ENCODE measurements around the gene MOXD1.

GRCh38 chr6:132265451-132266097 is 135.7 kb downstream of the MOXD1 start:
- no peak for TF ChIP-seq POLR2A (IDR thresholded peaks at IDR 0.05)
- TF ChIP-seq CTCF (IDR thresholded peaks at IDR 0.05): no peak
